ENCODE data around the gene ADCK1. TPM values are rescaled to one million over a fixed set of nuclear protein-coding genes. Genes with fewer than 3 reads are reported as not detected.
A peak's percentile ranks its signal among the peaks of the same experiment; 100 is the strongest.
"Not testable (repeated sequence)": the region's sequence is repeated elsewhere in the genome, so short reads cannot be mapped to it uniquely, and the experiment has no call there.

Gene ADCK1
- total RNA-seq, 1 donor from 2014 or later, result 4.5 TPM

GRCh38 chr14:77791225-77791600 lies 8.7 kb upstream of the ADCK1 start:
- Histone ChIP-seq H3K4me3 (ENCODE audit: low read depth, low read length) (no peak overlapping the region), H3K27me3 (ENCODE audit: control insufficient read depth, insufficient read depth, low read length) (no peaks in the 10 kb centered on the region), H3K36me3 (ENCODE audit: control insufficient read depth, insufficient read depth, low read length) (no peaks in the 10 kb centered on the region)
- no peak for FAIRE-seq
- peak; percentile 22 for DNase-seq (ENCODE audit: low read depth)
- TF ChIP-seq CTCF (IDR thresholded peaks at IDR 0.05; ENCODE audit: insufficient read depth, low read length, severe bottlenecking), result no peak

GRCh38 chr14:77793255-77793654 lies 6.7 kb upstream of the ADCK1 start:
- not testable (repeated sequence) for DNase-seq (ENCODE audit: low read depth); H3K27me3 ChIP-seq (ENCODE audit: control insufficient read depth, insufficient read depth, low read length); H3K36me3 ChIP-seq (ENCODE audit: control insufficient read depth, insufficient read depth, low read length); H3K4me3 ChIP-seq (ENCODE audit: low read depth, low read length); FAIRE-seq

DNA sequence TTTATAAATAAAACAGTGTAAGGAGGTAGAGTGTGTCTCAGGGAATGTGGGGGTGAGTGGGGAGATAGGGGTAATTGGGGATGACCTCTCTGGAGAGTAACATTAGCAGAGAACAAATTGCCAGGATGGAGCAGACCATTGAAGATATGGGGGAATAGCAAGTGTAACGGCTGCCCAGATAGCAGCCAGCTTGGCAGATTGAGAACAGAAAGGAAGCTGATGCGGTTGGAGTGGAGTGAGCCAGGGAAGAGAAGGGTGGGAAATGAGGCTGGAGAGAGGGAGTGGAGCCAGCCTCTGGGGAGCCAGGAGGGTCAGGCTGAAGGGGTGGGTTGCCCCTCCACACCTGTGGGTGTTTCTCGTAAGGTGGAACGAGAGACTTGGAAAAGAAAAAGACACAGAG lies 5.6 kb upstream of the ADCK1 start:
- no peaks in the 10 kb centered on the region for H3K27me3 ChIP-seq (ENCODE audit: control insufficient read depth, insufficient read depth, low read length)
- H3K4me3 ChIP-seq (ENCODE audit: low read depth, low read length), result no peak overlapping the region
- H3K36me3 ChIP-seq (ENCODE audit: control insufficient read depth, insufficient read depth, low read length), result no peaks in the 10 kb centered on the region
- TF ChIP-seq CTCF (IDR thresholded peaks at IDR 0.05; ENCODE audit: insufficient read depth, low read length, severe bottlenecking), result no peak
- no peak for FAIRE-seq
- DNase-seq (ENCODE audit: low read depth), result no peak

- not testable (repeated sequence) for H3K36me3 ChIP-seq (ENCODE audit: control insufficient read depth, insufficient read depth, low read length); FAIRE-seq; H3K27me3 ChIP-seq (ENCODE audit: control insufficient read depth, insufficient read depth, low read length); DNase-seq (ENCODE audit: low read depth)
- peak overlapping the region; percentile 83 for H3K4me3 ChIP-seq (ENCODE audit: low read depth, low read length)
Observed at GRCh38 chr14:77799456-77799855, 453 bp upstream of the ADCK1 start.

GRCh38 chr14:77800814-77801213 lies 905 bp downstream of the ADCK1 start:
- Histone ChIP-seq H3K27me3 (ENCODE audit: control insufficient read depth, insufficient read depth, low read length) (no peaks in the 10 kb centered on the region), H3K36me3 (ENCODE audit: control insufficient read depth, insufficient read depth, low read length) (no peaks in the 10 kb centered on the region), H3K4me3 (ENCODE audit: low read depth, low read length) (peak overlapping the region; percentile 83)
- no peak for FAIRE-seq
- no peak for TF ChIP-seq CTCF (IDR thresholded peaks at IDR 0.05; ENCODE audit: insufficient read depth, low read length, severe bottlenecking)
- DNase-seq (ENCODE audit: low read depth), result no peak

DNA sequence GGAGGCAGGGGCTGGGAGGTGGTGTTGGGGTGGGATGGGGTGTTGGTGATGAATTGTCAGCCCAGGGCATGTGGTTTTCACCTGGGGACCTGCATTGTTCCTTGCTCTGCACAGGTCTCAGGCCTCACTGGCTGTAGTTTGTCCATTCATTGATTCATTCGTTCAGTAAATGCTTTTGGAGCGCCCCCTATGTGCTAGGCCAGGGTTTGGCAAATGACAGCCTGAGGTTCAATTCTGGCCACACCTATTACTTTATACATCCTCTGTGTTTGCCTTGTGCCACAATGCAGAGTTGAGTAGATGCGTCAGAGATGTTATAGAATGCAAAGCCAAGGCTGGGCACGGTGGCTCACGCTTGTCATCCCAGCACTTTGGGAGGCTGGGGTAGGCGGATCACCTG lies 4.7 kb downstream of the ADCK1 start:
- H3K4me3 ChIP-seq (ENCODE audit: low read depth, low read length), result no peak overlapping the region
- DNase-seq (ENCODE audit: low read depth), result peak; percentile 35
- TF ChIP-seq CTCF (IDR thresholded peaks at IDR 0.05; ENCODE audit: insufficient read depth, low read length, severe bottlenecking), result peak; percentile 42
- no peaks in the 10 kb centered on the region for H3K27me3 ChIP-seq (ENCODE audit: control insufficient read depth, insufficient read depth, low read length)
- H3K36me3 ChIP-seq (ENCODE audit: control insufficient read depth, insufficient read depth, low read length), result no peaks in the 10 kb centered on the region
- FAIRE-seq, result no peak

GRCh38 chr14:77805706-77806105 lies 5.8 kb downstream of the ADCK1 start:
- no peaks in the 10 kb centered on the region for H3K27me3 ChIP-seq (ENCODE audit: control insufficient read depth, insufficient read depth, low read length)
- no peak for FAIRE-seq
- no peak overlapping the region for H3K4me3 ChIP-seq (ENCODE audit: low read depth, low read length)
- DNase-seq (ENCODE audit: low read depth), result no peak
- no peak for TF ChIP-seq CTCF (IDR thresholded peaks at IDR 0.05; ENCODE audit: insufficient read depth, low read length, severe bottlenecking)
- no peaks in the 10 kb centered on the region for H3K36me3 ChIP-seq (ENCODE audit: control insufficient read depth, insufficient read depth, low read length)

Measured in bronchial epithelial cell (primary cell).